ENCODE measurements around the gene GABRR1. TPM values are rescaled to one million over a fixed set of nuclear protein-coding genes. Genes with fewer than 3 reads are reported as not detected.
"Not testable (repeated sequence)": the region's sequence is repeated elsewhere in the genome, so short reads cannot be mapped to it uniquely, and the experiment has no call there.

GABRR1 gene
- total RNA-seq, 2 donors from 2014 or later: 0.21 TPM; not detected in 1

- no peaks in the 10 kb centered on the region for H3K4me1 ChIP-seq
- intact Hi-C loops (cut with DNase I): no loop called here
- no peaks in the 10 kb centered on the region for H3K27me3 ChIP-seq
- no peaks in the 10 kb centered on the region for H3K36me3 ChIP-seq
- no peak overlapping the region for H3K27ac ChIP-seq
- H3K4me3 ChIP-seq: no peak overlapping the region
- TF ChIP-seq CTCF (IDR thresholded peaks at IDR 0.05): peak; percentile 24
- DNase-seq: no peak
- H3K9ac ChIP-seq (ENCODE audit: low read depth in 2 of 2, low read length in 2 of 2): no peak overlapping the region
- H3K9me3 ChIP-seq: no peaks in the 10 kb centered on the region
These were observed 22.2 kb upstream of the GABRR1 start for GRCh38 chr6:89239338-89239737.

GRCh38 chr6:89237158-89237557 is 20.0 kb upstream of the GABRR1 start:
- H3K9me3 ChIP-seq: no peaks in the 10 kb centered on the region
- intact Hi-C loops (cut with DNase I): no loop called here
- H3K27me3 ChIP-seq: no peaks in the 10 kb centered on the region
- H3K9ac ChIP-seq (ENCODE audit: low read depth in 2 of 2, low read length in 2 of 2): no peak overlapping the region
- H3K4me3 ChIP-seq: no peak overlapping the region
- H3K4me1 ChIP-seq: no peaks in the 10 kb centered on the region
- H3K36me3 ChIP-seq: no peaks in the 10 kb centered on the region
- TF ChIP-seq CTCF (IDR thresholded peaks at IDR 0.05): no peak
- DNase-seq: no peak
- H3K27ac ChIP-seq: no peak overlapping the region

GRCh38 chr6:89233605-89234004 is 16.4 kb upstream of the GABRR1 start:
- DNase-seq; H3K4me1 ChIP-seq; H3K27me3 ChIP-seq; intact Hi-C loops (cut with DNase I); H3K36me3 ChIP-seq; H3K9me3 ChIP-seq; H3K27ac ChIP-seq; H3K4me3 ChIP-seq; H3K9ac ChIP-seq (ENCODE audit: low read depth in 2 of 2, low read length in 2 of 2): not testable (repeated sequence)

GRCh38 chr6:89222712-89223039 is 5.5 kb upstream of the GABRR1 start:
- Histone ChIP-seq H3K27me3 (no peaks in the 10 kb centered on the region), H3K4me1 (no peaks in the 10 kb centered on the region), H3K9me3 (no peaks in the 10 kb centered on the region), H3K27ac (no peak overlapping the region), H3K9ac (ENCODE audit: low read depth in 2 of 2, low read length in 2 of 2) (no peak overlapping the region), H3K36me3 (no peaks in the 10 kb centered on the region), H3K4me3 (no peak overlapping the region)
- TF ChIP-seq CTCF (IDR thresholded peaks at IDR 0.05): no peak
- no peak for DNase-seq
- intact Hi-C loops (cut with DNase I): no loop called here

- DNase-seq: no peak
- Histone ChIP-seq H3K4me3 (no peak overlapping the region), H3K27me3 (no peaks in the 10 kb centered on the region), H3K9ac (ENCODE audit: low read depth in 2 of 2, low read length in 2 of 2) (no peak overlapping the region), H3K36me3 (no peaks in the 10 kb centered on the region), H3K9me3 (no peaks in the 10 kb centered on the region), H3K4me1 (no peaks in the 10 kb centered on the region), H3K27ac (no peak overlapping the region)
- intact Hi-C loops (cut with DNase I): no loop called here
- TF ChIP-seq CTCF (IDR thresholded peaks at IDR 0.05): no peak
These were observed 5.0 kb upstream of the GABRR1 start for GRCh38 chr6:89221971-89222711.

- DNase-seq: no peak
- Histone ChIP-seq H3K4me1 (no peaks in the 10 kb centered on the region), H3K9ac (ENCODE audit: low read depth in 2 of 2, low read length in 2 of 2) (no peak overlapping the region), H3K27ac (no peak overlapping the region), H3K4me3 (no peak overlapping the region), H3K27me3 (no peaks in the 10 kb centered on the region), H3K36me3 (no peaks in the 10 kb centered on the region), H3K9me3 (no peaks in the 10 kb centered on the region)
- no peak for TF ChIP-seq CTCF (IDR thresholded peaks at IDR 0.05)
- intact Hi-C loops (cut with DNase I): no loop called here
These were observed 4.0 kb upstream of the GABRR1 start for GRCh38 chr6:89221129-89221528.
